Measurements from ENCODE around the gene PKNOX2. TPM values are rescaled to one million over a fixed set of nuclear protein-coding genes. Genes with fewer than 3 reads are reported as not detected.

The PKNOX2 gene
- total and polyA plus RNA-seq, 9 of the 15 experiments (the other 6 are each of a cell fraction or from before 2014, with no cell fraction given) = not detected

DNA sequence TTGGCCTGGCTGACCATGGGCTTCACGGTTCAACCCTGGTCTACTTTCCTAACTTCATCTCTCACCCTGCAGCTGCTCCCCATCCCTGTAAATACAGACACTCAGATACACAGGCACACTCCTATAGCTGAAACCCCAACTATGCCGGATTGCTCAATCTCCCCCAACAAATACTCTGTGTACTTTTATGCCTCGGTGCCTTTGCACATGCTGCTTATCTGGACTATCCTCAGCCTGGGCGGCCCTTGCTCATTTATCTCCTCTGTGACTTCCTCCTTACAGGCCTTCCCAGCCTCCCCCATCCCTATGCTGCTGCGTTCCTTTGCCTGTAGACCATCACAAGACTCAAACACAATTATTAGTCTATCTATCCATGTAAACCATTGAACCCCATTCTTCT, 76.6 kb downstream of the PKNOX2 start (continued):
- TF ChIP-seq, protein P1, sequence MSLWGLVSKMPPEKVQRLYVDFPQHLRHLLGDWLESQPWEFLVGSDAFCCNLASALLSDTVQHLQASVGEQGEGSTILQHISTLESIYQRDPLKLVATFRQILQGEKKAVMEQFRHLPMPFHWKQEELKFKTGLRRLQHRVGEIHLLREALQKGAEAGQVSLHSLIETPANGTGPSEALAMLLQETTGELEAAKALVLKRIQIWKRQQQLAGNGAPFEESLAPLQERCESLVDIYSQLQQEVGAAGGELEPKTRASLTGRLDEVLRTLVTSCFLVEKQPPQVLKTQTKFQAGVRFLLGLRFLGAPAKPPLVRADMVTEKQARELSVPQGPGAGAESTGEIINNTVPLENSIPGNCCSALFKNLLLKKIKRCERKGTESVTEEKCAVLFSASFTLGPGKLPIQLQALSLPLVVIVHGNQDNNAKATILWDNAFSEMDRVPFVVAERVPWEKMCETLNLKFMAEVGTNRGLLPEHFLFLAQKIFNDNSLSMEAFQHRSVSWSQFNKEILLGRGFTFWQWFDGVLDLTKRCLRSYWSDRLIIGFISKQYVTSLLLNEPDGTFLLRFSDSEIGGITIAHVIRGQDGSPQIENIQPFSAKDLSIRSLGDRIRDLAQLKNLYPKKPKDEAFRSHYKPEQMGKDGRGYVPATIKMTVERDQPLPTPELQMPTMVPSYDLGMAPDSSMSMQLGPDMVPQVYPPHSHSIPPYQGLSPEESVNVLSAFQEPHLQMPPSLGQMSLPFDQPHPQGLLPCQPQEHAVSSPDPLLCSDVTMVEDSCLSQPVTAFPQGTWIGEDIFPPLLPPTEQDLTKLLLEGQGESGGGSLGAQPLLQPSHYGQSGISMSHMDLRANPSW (CRISPR knock-in tag; IDR thresholded peaks at IDR 0.05) = no peak
- 0 out of 2 replicates have a peak, but pooled peaks have one; percentile 21 for TF ChIP-seq CEBPB (tag; IDR thresholded peaks at IDR 0.05)

DNA sequence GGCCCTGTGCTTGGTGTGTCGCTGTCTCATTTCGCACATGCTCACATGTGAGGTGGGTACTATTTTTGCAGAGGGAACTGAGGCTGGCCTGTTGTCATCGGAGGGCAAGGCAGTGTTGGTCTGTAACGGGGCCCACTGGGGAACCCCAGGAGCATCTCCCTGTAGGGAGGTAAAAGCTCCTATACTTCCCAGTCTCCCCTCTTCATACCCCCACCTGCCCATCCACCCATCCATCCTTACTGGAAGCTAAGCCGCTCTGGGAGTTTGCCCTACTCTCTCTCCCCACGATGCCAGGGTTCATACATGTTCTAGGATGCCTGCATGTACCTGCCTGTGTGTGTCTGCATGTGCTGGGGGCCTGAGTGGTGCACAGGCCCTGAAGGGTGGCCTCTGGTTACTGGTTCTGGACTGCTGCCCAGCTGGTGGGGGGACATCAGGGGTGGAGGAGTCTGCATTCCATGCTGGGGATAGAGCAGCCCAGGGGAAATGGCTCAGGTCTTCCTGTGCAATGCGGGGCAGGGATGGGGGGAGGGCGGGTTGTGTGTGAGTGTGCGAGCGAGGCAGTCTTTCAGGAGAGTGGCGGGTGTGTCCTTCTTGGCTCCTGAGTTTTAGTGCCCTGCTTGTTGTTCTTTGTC, 77.7 kb downstream of the PKNOX2 start:
- H4K20me1 ChIP-seq (replicated peaks; ENCODE audit: control insufficient read depth, insufficient read depth, low read length) = no peaks in the 10 kb centered on the region
- DNase-seq (ENCODE audit: extremely low read depth in 1 of 4, low spot score in 3 of 4) = no peak
- no peaks in the 10 kb centered on the region for H3K36me3 ChIP-seq (ENCODE audit: control insufficient read depth, insufficient read depth, low read length)
- no peak for ATAC-seq
- in situ Hi-C loops (cut with MboI) (no loop called here), intact Hi-C loops (cut with micrococcal nuclease) (no loop called here)
- no peak overlapping the region for H2AFZ ChIP-seq (ENCODE audit: low read depth, low read length)
- no peak overlapping the region for H3K4me3 ChIP-seq
- H3K27ac ChIP-seq (ENCODE audit: extremely low read depth, low read depth, low read length) = no peak overlapping the region
- BruUV-seq (replicated peaks) = no TSS peak
- TF ChIP-seq ZBTB8A (IDR thresholded peaks at IDR 0.05; ENCODE audit: partially characterized antibody) = no peak
- TF ChIP-seq, protein P2, sequence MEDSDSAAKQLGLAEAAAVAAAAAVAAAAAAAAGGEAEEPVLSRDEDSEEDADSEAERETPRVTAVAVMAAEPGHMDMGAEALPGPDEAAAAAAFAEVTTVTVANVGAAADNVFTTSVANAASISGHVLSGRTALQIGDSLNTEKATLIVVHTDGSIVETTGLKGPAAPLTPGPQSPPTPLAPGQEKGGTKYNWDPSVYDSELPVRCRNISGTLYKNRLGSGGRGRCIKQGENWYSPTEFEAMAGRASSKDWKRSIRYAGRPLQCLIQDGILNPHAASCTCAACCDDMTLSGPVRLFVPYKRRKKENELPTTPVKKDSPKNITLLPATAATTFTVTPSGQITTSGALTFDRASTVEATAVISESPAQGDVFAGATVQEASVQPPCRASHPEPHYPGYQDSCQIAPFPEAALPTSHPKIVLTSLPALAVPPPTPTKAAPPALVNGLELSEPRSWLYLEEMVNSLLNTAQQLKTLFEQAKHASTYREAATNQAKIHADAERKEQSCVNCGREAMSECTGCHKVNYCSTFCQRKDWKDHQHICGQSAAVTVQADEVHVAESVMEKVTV (CRISPR knock-in tag; IDR thresholded peaks at IDR 0.05) = no peak
- no peak for TF ChIP-seq TRIM24 (IDR thresholded peaks at IDR 0.05)
- no peak for TF ChIP-seq ZNF445 (CRISPR knock-in tag; IDR thresholded peaks at IDR 0.05; ENCODE audit: low read depth)
- TF ChIP-seq DPF2 (IDR thresholded peaks at IDR 0.05) = no peak
- no peak for TF ChIP-seq NFXL1 (CRISPR knock-in tag; IDR thresholded peaks at IDR 0.05)
- H3K27me3 ChIP-seq (ENCODE audit: control insufficient read depth in 2 of 2, insufficient read depth in 2 of 2, low read length in 2 of 2) = peaks cover 10 to 50% of the 10 kb centered on the region in 2 experiments; a peak in 4 of 5 replicates
- no peaks in the 10 kb centered on the region for H3K9me3 ChIP-seq (replicated peaks; ENCODE audit: control insufficient read depth, insufficient read depth, low read depth, low read length)
- H3K9ac ChIP-seq (ENCODE audit: insufficient read depth in 1 of 2, low read depth in 2 of 2, low read length in 2 of 2) = no peak overlapping the region
- no peak overlapping the region for H3K4me2 ChIP-seq (ENCODE audit: insufficient read depth, low read length)
- H3K9me1 ChIP-seq (ENCODE audit: control insufficient read depth, insufficient read depth, low read length) = no peaks in the 10 kb centered on the region
- H3K79me2 ChIP-seq (ENCODE audit: control insufficient read depth, insufficient read depth, low read length) = no peaks in the 10 kb centered on the region
- H3K4me1 ChIP-seq (replicated peaks in 1 of 2; ENCODE audit: control insufficient read depth in 2 of 2, insufficient read depth in 2 of 2, low read length in 2 of 2) = no peaks in the 10 kb centered on the region
- ChIA-PET CTCF (ENCODE audit: low intra/inter-chr PET ratio) (no interaction called here), POLR2A (no interaction called here)
- no peak for FAIRE-seq
- WGBS (ENCODE audit: insufficient coverage, low coverage, missing lambda C conversion rate) = 3% methylated on average over 10 of the region's 11 CpGs
